NT2/D1 (cell line): ENCODE results near the gene RPL27.
"Not testable (repeated sequence)": the region's sequence is repeated elsewhere in the genome, so short reads cannot be mapped to it uniquely, and the experiment has no call there.

Experiments used
- SUZ12 ChIP-seq: IDR thresholded peaks from 2 replicates; pipeline ENCODE4 v1.6.1; 2011; ENCODE audit not compliant: insufficient read length, insufficient read depth; ENCODE audit errors: extremely low read depth
- YY1 ChIP-seq: IDR thresholded peaks from 2 replicates; pipeline ENCODE4 v1.6.1; 2011; ENCODE audit not compliant: insufficient read length, insufficient read depth
- ZNF274 ChIP-seq: IDR thresholded peaks from 2 replicates; pipeline ENCODE4 v1.6.1; 2011; ENCODE audit warnings: mild to moderate bottlenecking, low read depth, low read length

GRCh38 chr17:42993913-42994312, 4.3 kb upstream of the RPL27 start:
- not testable (repeated sequence) for TF ChIP-seq SUZ12, YY1, ZNF274
